PC-3 (cell line): Measurements from ENCODE around the gene BPIFA3. TPM values are rescaled to one million over a fixed set of nuclear protein-coding genes. Genes with fewer than 3 reads are reported as not detected.

Experiments used
- ATAC-seq: fragments of 200-7000 bp; cut with Tn5 transposase; 2 replicates; pipeline ENCODE4 v1.9.1; 2020; ENCODE audit warnings: mild to moderate bottlenecking, moderate library complexity
- BruUV-seq: library from RNA; stranded (reverse); fragments of 400-500 nt; replicated peaks from 2 replicates; lab custom pipeline; 2021; lab: Mats Ljungman, UMichigan
- CTCF ChIA-PET: fragments of 300-600 bp; sonication (Branson Sonifier 250); formaldehyde crosslinking; loops from one replicate; lab custom pipeline; 2022; ENCODE audit warnings: antibody characterized with exemption; lab: Charles Lee
- POLR2A ChIA-PET: fragments of 300-600 bp; sonication (Branson Sonifier 250); formaldehyde crosslinking; loops from one replicate; lab custom pipeline; 2022; ENCODE audit warnings: antibody characterized with exemption; ENCODE audit not compliant: unreplicated experiment; lab: Charles Lee
- DNase-seq: peaks from one replicate; pipeline ENCODE4 v3.0.0-alpha.2; 2015
- H2AFZ ChIP-seq: fragments of 300-600 bp; sonication (generic); 2 replicates; pipeline ENCODE4 v1.6.0; 2016; ENCODE audit warnings: antibody characterized with exemption, low read length
- H3F3A ChIP-seq: fragments of 300-600 bp; sonication (generic); one replicate; pipeline ENCODE4 v1.6.0; 2017; ENCODE audit warnings: antibody characterized with exemption, low read length, control low read depth, mild to moderate bottlenecking; ENCODE audit not compliant: unreplicated experiment
- H3K27ac ChIP-seq: fragments of 300-600 bp; sonication (generic); 2 replicates; pipeline ENCODE4 v1.5.1; 2016; ENCODE audit warnings: mild to moderate bottlenecking, low read length
- H3K27me3 ChIP-seq: fragments of 300-600 bp; sonication (generic); 2 replicates; pipeline ENCODE4 v1.6.1; 2016; ENCODE audit warnings: low read length, mixed read lengths
- H3K36me3 ChIP-seq: fragments of 300-600 bp; sonication (generic); 2 replicates; pipeline ENCODE4 v1.6.1; 2016; ENCODE audit warnings: low read depth, mixed run types, low read length, mixed read lengths
- H3K4me1 ChIP-seq: fragments of 300-600 bp; sonication (generic); 2 replicates; pipeline ENCODE4 v1.5.1; 2016; ENCODE audit warnings: low read length; ENCODE audit not compliant: insufficient read depth
- H3K4me2 ChIP-seq: fragments of 300-600 bp; sonication (generic); 2 replicates; pipeline ENCODE4 v1.6.0; 2016; ENCODE audit warnings: low read length
- H3K4me3 ChIP-seq: fragments of 300-600 bp; sonication (generic); 2 replicates; pipeline ENCODE4 v1.5.1; 2016; ENCODE audit warnings: mild to moderate bottlenecking, low read length, mixed read lengths
- H3K79me2 ChIP-seq: fragments of 300-600 bp; sonication (generic); 2 replicates; pipeline ENCODE4 v1.6.1; 2017; ENCODE audit warnings: low read length, mixed read lengths
- H3K9ac ChIP-seq: fragments of 300-600 bp; sonication (generic); 2 replicates; pipeline ENCODE4 v1.6.0; 2016; ENCODE audit warnings: mild to moderate bottlenecking, low read length
- H3K9me2 ChIP-seq: fragments of 300-600 bp; sonication (generic); replicated peaks from 2 replicates; pipeline ENCODE4 v1.6.1; 2016; ENCODE audit warnings: mixed run types, low read length, mixed read lengths
- H3K9me3 ChIP-seq: fragments of 300-600 bp; sonication (generic); 2 replicates; pipeline ENCODE4 v1.6.1; 2016; ENCODE audit warnings: low read length, mixed read lengths
- H4K20me1 ChIP-seq: fragments of 300-600 bp; sonication (generic); 2 replicates; pipeline ENCODE4 v1.6.1; 2016; ENCODE audit warnings: low read length, mixed read lengths
- CTCF ChIP-seq: fragments of 300-600 bp; sonication (generic); conservative IDR thresholded peaks from 2 replicates; pipeline ENCODE4 v1.5.1; 2017; ENCODE audit warnings: antibody characterized with exemption, low read depth, mild to moderate bottlenecking, low read length
- EZH2 ChIP-seq: fragments of 300-600 bp; sonication (generic); IDR thresholded peaks from one replicate; pipeline ENCODE4 v1.6.1; 2017; ENCODE audit warnings: antibody characterized with exemption, mild to moderate bottlenecking, low read length; ENCODE audit not compliant: unreplicated experiment
- EZH2phosphoT487 ChIP-seq: fragments of 300-600 bp; sonication (generic); IDR thresholded peaks from 2 replicates; pipeline ENCODE4 v1.6.1; 2018; ENCODE audit warnings: mild to moderate bottlenecking, antibody characterized with exemption, low read length, borderline replicate concordance
- intact Hi-C: fragments of 100-400 bp; cut with micrococcal nuclease; formaldehyde crosslinking; loops from 2 replicates; pipeline ENCODE4 v1.9.0; 2023
- total RNA-seq: library from RNA; depleted of rRNA; stranded (reverse); fragments of >200 nt; gene quantifications from 2 replicates; pipeline ENCODE4 v1.2.3, GENCODE V29; 2014

BPIFA3 gene
- total RNA-seq, 1 experiment from 2014 or later: not detected

DNA sequence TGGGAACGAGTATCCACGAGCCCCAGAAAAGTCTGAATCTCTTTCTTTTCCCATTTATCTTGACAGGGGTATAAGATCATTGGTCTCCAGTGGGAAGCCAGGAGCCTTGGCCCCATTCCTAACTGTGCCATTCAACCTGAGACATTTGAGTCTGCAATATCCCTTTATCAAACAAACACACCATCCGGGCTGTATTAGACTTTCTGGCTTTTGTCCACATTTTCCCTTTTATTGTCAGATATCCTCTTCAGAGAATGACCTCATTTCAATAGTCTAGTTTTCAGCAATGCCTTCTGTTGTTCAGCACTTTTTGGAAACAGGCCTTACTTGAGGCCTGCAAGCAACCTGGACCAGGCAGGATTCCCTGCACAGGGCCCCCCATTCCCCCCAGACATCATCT, 34.3 kb downstream of the BPIFA3 start:
- TF ChIP-seq EZH2phosphoT487 (no peak), CTCF (no peak), EZH2 (no peak)

GRCh38 chr20:33252460-33252859, 35.3 kb downstream of the BPIFA3 start:
- no peak for ATAC-seq
- TF ChIP-seq EZH2phosphoT487 (no peak), EZH2 (no peak), CTCF (no peak)
- intact Hi-C loops: no loop called here
- Histone ChIP-seq H3K4me3 (no peak overlapping the region), H3K4me2 (no peak overlapping the region), H3K9me2 (no peaks in the 10 kb centered on the region), H4K20me1 (no peaks in the 10 kb centered on the region), H3K36me3 (no peaks in the 10 kb centered on the region), H3K79me2 (no peaks in the 10 kb centered on the region), H3F3A (no peaks in the 10 kb centered on the region), H2AFZ (no peak overlapping the region), H3K27me3 (peaks cover 22% of the 10 kb centered on the region; the same call in 1 of the 2 replicates), H3K9ac (no peak overlapping the region), H3K27ac (no peak overlapping the region), H3K9me3 (no peaks in the 10 kb centered on the region), H3K4me1 (no peaks in the 10 kb centered on the region)
- CTCF ChIA-PET: no interaction called here
- POLR2A ChIA-PET: no interaction called here
- no peak for DNase-seq
- BruUV-seq: no TSS peak

More for the DNA sequence above, 34.3 kb downstream of the BPIFA3 start:
- POLR2A ChIA-PET: no interaction called here
- H3K36me3 ChIP-seq: no peaks in the 10 kb centered on the region
- DNase-seq (no peak), ATAC-seq (no peak)
- no peak overlapping the region for H3K27ac ChIP-seq
- intact Hi-C loops: no loop called here
- no peaks in the 10 kb centered on the region for H4K20me1 ChIP-seq
- no peak overlapping the region for H3K9ac ChIP-seq
- no peak overlapping the region for H2AFZ ChIP-seq
- H3K79me2 ChIP-seq: no peaks in the 10 kb centered on the region
- no peaks in the 10 kb centered on the region for H3F3A ChIP-seq
- no peak overlapping the region for H3K4me2 ChIP-seq
- CTCF ChIA-PET: no interaction called here
- H3K27me3 ChIP-seq: peaks cover 12% of the 10 kb centered on the region; the same call in 1 of the 2 replicates
- no peaks in the 10 kb centered on the region for H3K9me3 ChIP-seq
- H3K4me1 ChIP-seq: no peaks in the 10 kb centered on the region
- H3K4me3 ChIP-seq: no peak overlapping the region
- no peaks in the 10 kb centered on the region for H3K9me2 ChIP-seq
- BruUV-seq: no TSS peak

DNA sequence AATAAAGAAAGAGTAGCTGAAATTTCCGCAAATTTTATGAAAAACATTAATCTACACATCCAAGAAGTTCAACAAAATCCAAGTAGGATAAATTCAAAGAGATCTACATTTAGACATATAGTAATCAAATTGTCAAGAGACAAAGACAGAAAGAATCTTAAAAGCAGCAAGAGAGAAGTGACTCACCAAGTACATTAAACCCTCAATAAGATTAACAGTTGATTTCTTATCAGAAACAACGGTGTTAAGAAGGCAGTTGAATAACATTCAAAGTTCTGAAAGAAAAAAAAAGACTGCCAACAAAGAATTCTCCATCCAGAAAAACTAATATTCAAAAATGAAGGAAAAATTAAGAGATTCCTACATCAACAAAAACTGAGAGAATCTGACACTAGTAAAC, 37.9 kb downstream of the BPIFA3 start:
- Histone ChIP-seq H2AFZ (no peak overlapping the region), H3K4me2 (no peak overlapping the region), H3K27me3 (peaks cover 32% of the 10 kb centered on the region), H4K20me1 (no peaks in the 10 kb centered on the region), H3K36me3 (no peaks in the 10 kb centered on the region), H3K79me2 (no peaks in the 10 kb centered on the region), H3K27ac (no peak overlapping the region), H3K9ac (no peak overlapping the region), H3K4me3 (no peak overlapping the region), H3K9me3 (no peaks in the 10 kb centered on the region), H3F3A (no peaks in the 10 kb centered on the region), H3K9me2 (no peaks in the 10 kb centered on the region), H3K4me1 (no peaks in the 10 kb centered on the region)
- ATAC-seq: no peak
- POLR2A ChIA-PET: no interaction called here
- no peak for DNase-seq
- BruUV-seq: no TSS peak
- TF ChIP-seq EZH2 (no peak), EZH2phosphoT487 (no peak), CTCF (no peak)
- CTCF ChIA-PET: no interaction called here
- intact Hi-C loops: no loop called here
